Right lobe of liver (tissue), 6 donors: Measurements from ENCODE around the gene DVL2. TPM values are rescaled to one million over a fixed set of nuclear protein-coding genes. Genes with fewer than 3 reads are reported as not detected.

Experiments
- ATAC-seq, 4 donors: fragments of 200-7000 bp; cut with Tn5 transposase; one replicate each; pipeline ENCODE4 v1.9.1; 2020; ENCODE audit warnings: mild to moderate bottlenecking in 4 of 4, moderate library complexity in 4 of 4
- DNase-seq, 3 donors: peaks; one replicate each; pipeline ENCODE4 v3.0.0-alpha.2; 2020
- H3K27ac ChIP-seq, 3 donors: fragments of 200-600 bp; one replicate each; pipeline ENCODE4 v1.8.0; 2022
- H3K27me3 ChIP-seq, 2 donors: fragments of 200-600 bp; one replicate each; pipeline ENCODE4 v1.8.0; 2022
- H3K36me3 ChIP-seq, 4 donors: fragments of 200-600 bp; sonication (generic) in 1 of 4; one replicate each; pipeline versions ENCODE4 v1.5.1 to v1.8.0; 2017 to 2022; ENCODE audit warnings: control low read depth in 1 of 4
- H3K4me1 ChIP-seq, 4 donors: fragments of 200-600 bp; sonication (generic) in 1 of 4; one replicate each; pipeline versions ENCODE4 v1.5.1 to v1.8.0; 2017 to 2022; ENCODE audit warnings: control low read depth in 1 of 4
- H3K4me3 ChIP-seq, 3 donors: fragments of 200-600 bp; one replicate each; pipeline ENCODE4 v1.8.0; 2022
- H3K9me3 ChIP-seq, 4 donors: fragments of 200-600 bp; sonication (generic) in 1 of 4; one replicate each; pipeline versions ENCODE4 v1.5.1 to v1.8.0; 2017 to 2022; ENCODE audit warnings: control low read depth in 1 of 4
- CTCF ChIP-seq, 4 donors: fragments of 200-600 bp in 3 of 4; fragments of 450-650 bp in 1 of 4; IDR thresholded peaks; one replicate each; pipeline versions ENCODE4 v1.5.1 to v1.8.0; 2016 to 2022; ENCODE audit warnings: antibody characterized with exemption in 4 of 4, mild to moderate bottlenecking in 2 of 4
- POLR2A ChIP-seq: fragments of 450-650 bp; IDR thresholded peaks from one replicate; pipeline ENCODE4 v1.6.1; 2017; ENCODE audit warnings: antibody characterized with exemption, mild to moderate bottlenecking
- WGBS: methylation state at CpG from one replicate; pipeline ENCODE4 v1.1.6; 2018; ENCODE audit warnings: low coverage, low lambda C conversion rate; ENCODE audit not compliant: insufficient coverage; ENCODE audit errors: missing lambda C conversion rate; 5-methylcytosine and 5-hydroxymethylcytosine counted together
- intact Hi-C, 2 donors: fragments of 100-400 bp; cut with DNase I; formaldehyde crosslinking; loops; one replicate each; pipeline versions ENCODE4 v1.11.2 to v1.14.1; 2022
- total RNA-seq, 6 experiments: library from RNA; depleted of rRNA in 2 of 6; stranded (reverse); fragments of >200 nt in 2 of 6; fragmentation: NEBNext Ultra II Directional in 3 of 6; extraction: Animal tissue kit (Norgen Biotek cat#: 25700) in 3 of 6; gene quantifications; one replicate each; pipeline versions ENCODE4 v1.1.0 to v1.2.4, GENCODE V29; 2016 to 2023
- donor health status: DM: no; HTN: yes; CAD: no.
- donor health status: DM: no; HTN: no; CAD: no.
- donor health status: DM: no; HTN: no; CAD: no.
- donor health status: DM: no; HTN: yes; CAD: no.
- donor health status: DM: no; HTN: yes; CAD: no.

DVL2 gene
- total RNA-seq, 6 experiments from 2014 or later = 9.6 to 13.5 (median 12.8) TPM

- H3K27ac ChIP-seq = peak overlapping the region; percentile 94 to 100 (median 96)
- intact Hi-C loops = no loop called here
Observed at GRCh38 chr17:7219229-7219811, 15.0 kb downstream of the DVL2 start.

DNA sequence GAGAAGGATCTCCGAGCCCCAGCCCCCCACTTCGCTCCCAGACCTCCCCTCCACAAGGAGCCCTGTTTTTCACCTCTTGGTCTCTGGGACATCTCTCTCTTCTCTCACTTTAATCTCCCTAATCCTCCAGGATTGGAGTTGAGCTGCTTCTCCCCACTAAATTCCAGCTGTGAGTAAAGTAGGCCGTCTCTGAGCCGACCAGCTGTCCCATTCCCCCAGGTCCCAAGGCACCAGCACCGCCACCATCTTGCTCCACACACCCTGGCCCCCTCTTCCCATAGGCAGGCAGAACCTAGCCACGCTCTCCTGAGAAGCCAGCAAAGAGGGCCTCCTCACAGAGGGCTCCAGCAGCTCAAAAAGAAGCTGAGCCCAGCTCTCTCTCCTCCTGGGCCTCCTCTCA, 15.6 kb downstream of the DVL2 start:
- Histone ChIP-seq H3K4me3 (no peak overlapping the region), H3K27ac (no peak overlapping the region)
- no peak for ATAC-seq

More at GRCh38 chr17:7219229-7219811, 15.0 kb downstream of the DVL2 start:
- ATAC-seq = no peak
- no peak for DNase-seq
- Histone ChIP-seq H3K27me3 (no peaks in the 10 kb centered on the region), H3K4me3 (peak overlapping the region; percentile 76 to 99 (median 85)), H3K36me3 (peaks cover 0 to 32% (median 16%) of the 10 kb centered on the region in 4 donors), H3K4me1 (peaks cover 0 to 44% (median 10%) of the 10 kb centered on the region in 4 donors), H3K9me3 (no peaks in the 10 kb centered on the region)
- TF ChIP-seq CTCF (IDR thresholded peaks at IDR 0.05) (no peak), POLR2A (no peak)
- 16% methylated on average over 12 of the region's 12 CpGs for WGBS

GRCh38 chr17:7218166-7218565, 16.2 kb downstream of the DVL2 start:
- no peak overlapping the region for H3K27ac ChIP-seq
- TF ChIP-seq CTCF (IDR thresholded peaks at IDR 0.05) = no peak
- TF ChIP-seq POLR2A = no peak
- no CpG with 5 or more reads among the region's 6 CpGs for WGBS
- H3K4me3 ChIP-seq = no peak overlapping the region
- no peaks in the 10 kb centered on the region for H3K27me3 ChIP-seq
- ATAC-seq (no peak), DNase-seq (peak in 1 of 3 donors; percentile 20)
- intact Hi-C loops = no loop called here
- H3K9me3 ChIP-seq = no peaks in the 10 kb centered on the region
- H3K36me3 ChIP-seq = peaks cover 0 to 21% (median 7%) of the 10 kb centered on the region in 4 donors
- H3K4me1 ChIP-seq = peaks cover 2 to 41% (median 10%) of the 10 kb centered on the region in 4 donors

More for the DNA sequence above, 15.6 kb downstream of the DVL2 start:
- TF ChIP-seq POLR2A (no peak), CTCF (IDR thresholded peaks at IDR 0.05) (no peak)
- WGBS = 92% methylated on average over 5 of the region's 6 CpGs
- intact Hi-C loops = no loop called here
- no peaks in the 10 kb centered on the region for H3K27me3 ChIP-seq
- no peaks in the 10 kb centered on the region for H3K9me3 ChIP-seq
- peaks cover 2 to 45% (median 10%) of the 10 kb centered on the region in 4 donors for H3K4me1 ChIP-seq
- peak in 1 of 3 donors; percentile 16 for DNase-seq
- peaks cover 0 to 27% (median 11%) of the 10 kb centered on the region in 4 donors for H3K36me3 ChIP-seq

GRCh38 chr17:7217113-7217987, 17.0 kb downstream of the DVL2 start:
- Histone ChIP-seq H3K4me1 (peaks cover 2 to 35% (median 10%) of the 10 kb centered on the region in 4 donors), H3K4me3 (peak overlapping the region in 2 of 3 donors; percentile 20 to 21), H3K9me3 (no peaks in the 10 kb centered on the region), H3K27ac (peak overlapping the region in 1 of 3 donors; percentile 51), H3K36me3 (peaks cover 0 to 13% (median 3%) of the 10 kb centered on the region in 4 donors), H3K27me3 (no peaks in the 10 kb centered on the region)
- intact Hi-C loops = no loop called here
- TF ChIP-seq CTCF (IDR thresholded peaks at IDR 0.05) (no peak), POLR2A (no peak)
- 2% methylated on average over 31 of the region's 32 CpGs for WGBS
- peak in 1 of 3 donors; percentile 34 for DNase-seq
- ATAC-seq = no peak
